Mucosa of stomach (tissue), 1 donor: ENCODE measurements around the gene HLF.

ENCODE experiments used
- H3K27me3 ChIP-seq: one replicate; pipeline ENCODE4 v1.7.0; 2013; ENCODE audit warnings: mild to moderate bottlenecking, low read length; ENCODE audit not compliant: control insufficient read depth, insufficient read depth
- H3K36me3 ChIP-seq: one replicate; pipeline ENCODE4 v1.7.0; 2013; ENCODE audit warnings: low read length; ENCODE audit not compliant: control insufficient read depth, insufficient read depth
- H3K4me1 ChIP-seq: one replicate; pipeline ENCODE4 v1.7.0; 2013; ENCODE audit warnings: mild to moderate bottlenecking, low read length; ENCODE audit not compliant: control insufficient read depth, insufficient read depth
- H3K4me3 ChIP-seq: one replicate; pipeline ENCODE4 v1.7.0; 2013; ENCODE audit warnings: low read length
- H3K9ac ChIP-seq: one replicate; pipeline ENCODE4 v1.7.0; 2013; ENCODE audit warnings: mild to moderate bottlenecking, low read length, moderate library complexity
- H3K9me3 ChIP-seq: one replicate; pipeline ENCODE4 v1.7.0; 2013; ENCODE audit warnings: mild to moderate bottlenecking, low read length, moderate library complexity; ENCODE audit not compliant: control insufficient read depth
- donor health status: Pancreatic carcinoma.

Gene HLF

DNA sequence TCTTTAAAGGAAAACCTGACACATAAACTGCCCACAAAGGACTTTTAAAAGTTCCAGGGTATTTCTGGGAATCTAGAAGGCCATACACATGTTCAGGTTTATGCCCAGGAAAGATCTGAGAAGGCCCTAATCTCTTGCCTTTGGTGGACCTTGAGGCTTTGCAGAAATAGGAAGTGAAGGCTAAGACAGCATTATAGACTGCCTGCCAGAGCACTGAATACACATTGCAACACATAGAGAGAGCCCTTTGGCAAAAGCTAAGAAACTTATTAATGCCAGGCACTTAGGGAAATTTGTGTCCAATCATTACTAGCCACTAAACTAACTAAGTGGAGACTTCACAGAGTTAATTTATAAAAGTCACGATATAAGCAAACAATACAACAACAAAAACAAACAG lies 86.5 kb downstream of the HLF start:
- Histone ChIP-seq H3K4me1 (no peaks in the 10 kb centered on the region), H3K36me3 (no peaks in the 10 kb centered on the region), H3K27me3 (no peaks in the 10 kb centered on the region), H3K4me3 (no peak overlapping the region), H3K9me3 (no peaks in the 10 kb centered on the region), H3K9ac (no peak overlapping the region)

GRCh38 chr17:55354010-55354409 lies 89.2 kb downstream of the HLF start:
- Histone ChIP-seq H3K4me3 (no peak overlapping the region), H3K36me3 (no peaks in the 10 kb centered on the region), H3K9me3 (no peaks in the 10 kb centered on the region), H3K27me3 (no peaks in the 10 kb centered on the region), H3K9ac (no peak overlapping the region), H3K4me1 (no peaks in the 10 kb centered on the region)

DNA sequence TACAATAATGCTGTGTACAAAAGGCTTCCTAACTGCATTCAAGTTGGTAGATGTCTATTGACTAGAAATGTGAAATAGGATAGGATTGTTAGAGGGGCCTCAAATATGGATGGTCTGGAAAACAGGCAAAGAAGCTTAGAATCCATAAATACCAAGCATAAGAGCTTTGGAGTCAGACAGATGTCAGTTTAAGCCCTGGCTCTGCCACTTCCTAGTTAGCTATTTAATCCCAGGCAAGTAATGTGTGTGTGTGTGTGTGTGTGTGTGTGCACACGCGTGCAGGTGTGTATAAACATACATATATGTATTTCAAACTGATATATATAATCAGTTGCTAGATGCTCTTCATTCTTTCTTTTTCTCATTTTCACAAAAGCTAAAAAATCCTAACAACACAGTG lies 90.2 kb downstream of the HLF start:
- no peaks in the 10 kb centered on the region for H3K4me1 ChIP-seq
- H3K9me3 ChIP-seq, result no peaks in the 10 kb centered on the region
- H3K4me3 ChIP-seq, result no peak overlapping the region
- H3K9ac ChIP-seq, result no peak overlapping the region
- no peaks in the 10 kb centered on the region for H3K27me3 ChIP-seq
- no peaks in the 10 kb centered on the region for H3K36me3 ChIP-seq

DNA sequence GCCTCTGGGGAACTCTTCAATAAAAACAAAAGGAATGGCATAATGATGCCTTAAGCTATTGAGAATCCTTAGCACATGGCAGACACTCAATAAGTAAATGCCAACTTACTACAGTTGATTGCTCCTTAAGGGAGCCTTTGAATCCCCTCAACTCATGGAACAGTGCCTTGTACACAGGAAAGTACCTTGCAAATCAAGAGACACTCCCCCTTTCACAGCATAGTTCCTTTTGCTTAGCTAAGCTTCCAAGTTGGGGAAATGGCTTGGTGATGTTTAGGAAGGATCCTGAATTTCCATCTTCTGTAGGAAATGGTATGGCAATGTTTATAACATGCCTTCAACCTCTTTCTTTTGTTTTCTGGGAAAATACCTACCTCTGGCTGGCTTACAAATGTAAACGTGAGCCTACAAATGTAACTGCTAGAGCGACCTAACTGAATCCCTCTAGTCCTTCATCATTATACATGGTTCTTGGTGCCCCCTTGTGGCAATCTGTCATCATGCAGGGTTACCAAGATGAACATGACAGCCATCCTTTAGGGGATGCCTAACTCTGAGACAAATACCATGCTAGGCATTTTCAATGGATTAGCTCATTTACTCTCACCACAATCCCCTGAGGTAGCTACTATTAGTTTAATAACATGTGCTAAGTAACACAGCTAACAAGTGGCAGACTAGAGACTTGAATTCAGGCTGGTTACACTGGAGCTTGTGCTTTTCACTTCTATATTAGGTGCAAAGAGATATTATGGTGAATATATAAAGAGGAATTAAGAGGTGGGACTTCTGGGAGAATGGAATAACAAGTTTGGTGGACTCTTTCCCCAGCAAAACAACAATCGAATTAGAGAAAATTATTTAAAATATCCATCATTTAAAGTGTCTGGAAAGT lies 91.9 kb downstream of the HLF start:
- no peaks in the 10 kb centered on the region for H3K4me1 ChIP-seq
- no peaks in the 10 kb centered on the region for H3K9me3 ChIP-seq
- no peak overlapping the region for H3K4me3 ChIP-seq
- no peaks in the 10 kb centered on the region for H3K36me3 ChIP-seq
- no peaks in the 10 kb centered on the region for H3K27me3 ChIP-seq
- no peak overlapping the region for H3K9ac ChIP-seq

- Histone ChIP-seq H3K9me3 (no peaks in the 10 kb centered on the region), H3K36me3 (no peaks in the 10 kb centered on the region), H3K4me1 (no peaks in the 10 kb centered on the region), H3K4me3 (no peak overlapping the region), H3K27me3 (no peaks in the 10 kb centered on the region), H3K9ac (no peak overlapping the region)
These were observed 96.2 kb downstream of the HLF start for GRCh38 chr17:55360971-55361370.

DNA sequence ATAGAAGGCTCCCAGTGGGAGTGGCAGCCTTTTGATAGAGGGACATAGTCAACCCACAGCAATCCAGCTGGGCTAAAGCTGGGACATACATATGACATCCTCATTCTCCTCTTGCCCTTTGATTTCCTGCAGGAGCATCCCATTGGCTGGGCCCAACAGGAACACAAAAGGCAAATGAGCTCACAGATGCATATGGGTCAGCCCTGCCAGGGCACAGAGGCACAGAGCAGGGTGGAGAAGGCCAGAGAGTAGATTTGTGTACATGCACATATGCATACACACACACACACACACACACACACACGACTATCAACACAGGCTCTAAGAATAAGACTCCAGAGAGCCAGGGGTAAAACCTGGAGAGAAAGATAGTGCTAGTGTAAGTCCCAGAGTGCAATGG lies 98.3 kb downstream of the HLF start:
- Histone ChIP-seq H3K27me3 (no peaks in the 10 kb centered on the region), H3K36me3 (no peaks in the 10 kb centered on the region), H3K4me1 (no peaks in the 10 kb centered on the region), H3K9ac (no peak overlapping the region), H3K9me3 (no peaks in the 10 kb centered on the region), H3K4me3 (no peak overlapping the region)

DNA sequence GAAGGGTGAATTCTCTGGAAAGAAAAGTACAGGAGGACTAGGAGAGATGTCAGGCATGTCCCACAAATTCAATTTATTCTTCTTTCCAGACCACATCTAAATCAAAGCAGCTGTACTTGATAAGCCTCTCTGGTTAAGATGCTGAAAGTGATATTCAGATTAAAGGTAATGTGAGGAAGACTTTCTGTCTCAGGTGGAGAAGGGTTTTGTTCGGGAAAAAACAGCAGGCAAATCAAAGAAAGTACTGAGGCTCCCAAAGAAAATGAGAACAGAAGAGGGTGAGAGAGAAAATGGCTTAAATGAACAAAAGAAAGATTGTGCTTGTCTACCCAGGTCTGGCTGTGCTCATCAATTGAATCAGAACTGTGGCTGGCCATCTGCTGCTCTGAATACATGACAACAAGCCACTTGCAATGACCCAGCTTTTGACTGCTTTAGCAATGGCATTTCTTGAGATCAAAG lies 101.3 kb downstream of the HLF start:
- no peaks in the 10 kb centered on the region for H3K4me1 ChIP-seq
- no peak overlapping the region for H3K4me3 ChIP-seq
- no peaks in the 10 kb centered on the region for H3K36me3 ChIP-seq
- H3K9ac ChIP-seq, result no peak overlapping the region
- no peaks in the 10 kb centered on the region for H3K27me3 ChIP-seq
- H3K9me3 ChIP-seq, result no peaks in the 10 kb centered on the region

DNA sequence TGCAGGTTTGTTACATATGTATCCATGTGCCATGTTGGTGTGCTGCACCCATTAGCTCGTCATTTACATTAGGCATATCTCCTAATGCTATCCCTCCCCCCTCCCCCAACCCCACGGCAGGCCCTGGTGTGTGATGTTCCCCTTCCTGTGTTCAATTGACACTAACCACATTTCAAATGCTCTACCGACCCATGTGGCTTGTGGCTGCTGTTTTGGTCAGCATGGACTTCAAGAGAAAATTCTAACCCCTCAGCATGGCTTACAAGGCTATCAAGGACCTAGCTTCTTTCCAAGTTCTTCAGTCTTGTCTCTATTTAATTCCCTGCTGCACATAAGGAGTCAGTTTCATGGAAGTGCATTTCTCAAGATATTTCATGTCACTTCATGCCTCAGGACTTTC lies 103.9 kb downstream of the HLF start:
- Histone ChIP-seq H3K9me3 (no peaks in the 10 kb centered on the region), H3K27me3 (no peaks in the 10 kb centered on the region), H3K36me3 (no peaks in the 10 kb centered on the region), H3K4me1 (no peaks in the 10 kb centered on the region), H3K4me3 (no peak overlapping the region), H3K9ac (no peak overlapping the region)
